Measurements from ENCODE around the gene ALKBH6. TPM values are rescaled to one million over a fixed set of nuclear protein-coding genes. Genes with fewer than 3 reads are reported as not detected.

The ALKBH6 gene
- total RNA-seq, 1 donor from 2014 or later: 9.0 TPM

- DNase-seq (ENCODE audit: low spot score in 2 of 2): no peak
- FAIRE-seq: no peak
These were observed 17.3 kb upstream of the ALKBH6 start for GRCh38 chr19:36031308-36031707.

- DNase-seq (ENCODE audit: low spot score in 2 of 2): no peak
- no peak for FAIRE-seq
These were observed 16.5 kb upstream of the ALKBH6 start for GRCh38 chr19:36030264-36031148.

GRCh38 chr19:36028313-36029041 is 14.5 kb upstream of the ALKBH6 start:
- peak in 1 of 2 donors; percentile 64 for DNase-seq (ENCODE audit: low spot score in 2 of 2)
- no peak for FAIRE-seq

- no peak for FAIRE-seq
- DNase-seq (ENCODE audit: low spot score in 2 of 2): no peak
These were observed 13.7 kb upstream of the ALKBH6 start for GRCh38 chr19:36027696-36028095.

GRCh38 chr19:36026091-36026876 is 12.3 kb upstream of the ALKBH6 start:
- DNase-seq (ENCODE audit: low spot score in 2 of 2) (no peak), FAIRE-seq (no peak)

GRCh38 chr19:36025541-36025940 is 11.5 kb upstream of the ALKBH6 start:
- no peak for FAIRE-seq
- DNase-seq (ENCODE audit: low spot score in 2 of 2): no peak

GRCh38 chr19:36023432-36023831 is 9.4 kb upstream of the ALKBH6 start:
- no peak for DNase-seq (ENCODE audit: low spot score in 2 of 2)
- no peak for FAIRE-seq

GRCh38 chr19:36019061-36019670 is 5.2 kb upstream of the ALKBH6 start:
- FAIRE-seq (no peak), DNase-seq (ENCODE audit: low spot score in 2 of 2) (no peak)

GRCh38 chr19:36013280-36014011 is 567 bp downstream of the ALKBH6 start:
- DNase-seq (ENCODE audit: low spot score in 2 of 2): no peak
- FAIRE-seq: no peak

GRCh38 chr19:36010402-36010801 is 3.6 kb downstream of the ALKBH6 start:
- FAIRE-seq: no peak

GRCh38 chr19:36009633-36010379 is 4.2 kb downstream of the ALKBH6 start:
- FAIRE-seq: no peak
- DNase-seq (ENCODE audit: low spot score in 2 of 2): no peak

More at GRCh38 chr19:36010402-36010801, 3.6 kb downstream of the ALKBH6 start:
- DNase-seq (ENCODE audit: low spot score in 2 of 2): no peak

- FAIRE-seq: no peak
- DNase-seq (ENCODE audit: low spot score in 2 of 2): peak; percentile 69 to 79
These were observed 4.8 kb downstream of the ALKBH6 start for GRCh38 chr19:36009220-36009619.

GRCh38 chr19:36008336-36008978 is 5.6 kb downstream of the ALKBH6 start, which contains the start of gene SYNE4:
TSS of gene SYNE4 (minus strand) at chr19:36008813. CDS start at chr19:36008681, 132 bp downstream.
- FAIRE-seq: no peak
- no peak for DNase-seq (ENCODE audit: low spot score in 2 of 2)

- no peak for DNase-seq (ENCODE audit: low spot score in 2 of 2)
- FAIRE-seq: no peak
These were observed 7.1 kb downstream of the ALKBH6 start for GRCh38 chr19:36006955-36007354.

- FAIRE-seq: no peak
- DNase-seq (ENCODE audit: low spot score in 2 of 2): no peak
These were observed 10.7 kb downstream of the ALKBH6 start for GRCh38 chr19:36003284-36003683.

- FAIRE-seq (no peak), DNase-seq (ENCODE audit: low spot score in 2 of 2) (no peak)
These were observed 12.4 kb downstream of the ALKBH6 start for GRCh38 chr19:36001605-36002004.

GRCh38 chr19:35996777-35997176 is 17.2 kb downstream of the ALKBH6 start:
- DNase-seq (ENCODE audit: low spot score in 2 of 2): no peak
- no peak for FAIRE-seq
